Measurements from ENCODE around the gene TMC2. TPM values are rescaled to one million over a fixed set of nuclear protein-coding genes. Genes with fewer than 3 reads are reported as not detected.

The TMC2 gene
- polyA plus RNA-seq, 1 donor from 2014 or later, result not detected

DNA sequence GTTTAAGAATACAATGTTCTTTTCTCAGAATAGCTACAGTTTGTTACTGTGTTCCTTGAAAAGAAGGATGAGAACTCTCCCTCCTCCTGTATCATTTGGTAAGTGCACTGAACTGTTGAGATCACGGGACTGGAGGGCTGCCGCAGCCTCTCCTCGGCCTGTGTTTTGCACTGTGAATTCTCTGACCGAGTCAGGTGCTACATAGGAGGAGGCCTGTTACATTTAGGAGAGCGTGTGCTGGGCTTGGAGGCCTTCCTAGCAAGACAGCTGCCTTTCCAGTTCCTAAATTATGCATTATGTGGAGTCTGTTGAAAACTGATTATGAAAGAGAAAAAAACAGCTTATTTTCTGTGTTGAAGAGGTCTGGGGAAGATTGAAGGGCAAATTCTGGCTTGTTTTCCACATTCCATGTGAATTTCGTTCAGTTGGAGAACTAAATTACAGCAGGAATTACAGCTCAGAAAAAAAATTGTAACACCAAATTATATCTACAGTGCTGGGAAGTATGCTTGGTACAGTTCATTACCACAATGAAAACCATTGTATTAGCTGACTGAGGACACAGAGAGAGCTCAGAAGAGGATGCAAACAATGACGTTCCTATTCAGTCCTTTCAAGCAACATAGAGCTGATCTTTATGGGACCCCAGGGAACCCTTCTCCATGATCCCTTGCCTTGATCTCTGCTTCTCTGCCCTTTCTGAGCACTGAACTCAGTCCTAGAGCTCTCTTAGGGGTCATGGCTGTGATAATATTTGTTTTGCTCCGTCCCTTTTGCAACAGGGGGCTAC, 2.8 kb downstream of the TMC2 start:
- H3K4me3 Mint-ChIP-seq, result no peak overlapping the region
- no peak overlapping the region for H3K27ac Mint-ChIP-seq
- H3K36me3 Mint-ChIP-seq, result peaks cover 1% of the 10 kb centered on the region
- H3K9me3 Mint-ChIP-seq, result no peaks in the 10 kb centered on the region
- peaks cover 31% of the 10 kb centered on the region for H3K27me3 Mint-ChIP-seq
- H3K4me1 Mint-ChIP-seq, result no peaks in the 10 kb centered on the region

DNA sequence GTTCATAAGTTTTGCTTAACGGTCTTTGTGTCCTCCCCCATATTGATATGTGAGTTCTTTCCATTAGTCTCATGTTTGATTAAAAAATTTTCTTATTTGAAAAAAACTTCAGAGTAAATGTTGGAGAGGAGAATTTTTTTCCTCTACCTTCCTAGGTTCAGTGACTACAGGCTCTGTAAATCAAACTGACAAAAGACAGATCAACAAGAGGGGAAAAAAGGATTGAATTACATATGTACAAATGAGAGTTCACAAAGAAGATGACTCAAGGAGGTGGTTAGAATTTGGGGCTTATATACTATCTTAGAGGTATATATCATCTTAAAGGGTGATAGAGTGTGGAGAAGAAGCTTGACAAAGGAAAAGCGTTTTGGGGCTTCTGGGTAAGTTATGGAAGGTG, 5.6 kb downstream of the TMC2 start:
- Mint-ChIP-seq H3K36me3 (peaks cover 1% of the 10 kb centered on the region), H3K4me1 (peaks cover 0 to 1% (median 0%) of the 10 kb centered on the region in 3 donors), H3K4me3 (no peak overlapping the region), H3K9me3 (no peaks in the 10 kb centered on the region), H3K27me3 (peaks cover 33% of the 10 kb centered on the region), H3K27ac (no peak overlapping the region)

DNA sequence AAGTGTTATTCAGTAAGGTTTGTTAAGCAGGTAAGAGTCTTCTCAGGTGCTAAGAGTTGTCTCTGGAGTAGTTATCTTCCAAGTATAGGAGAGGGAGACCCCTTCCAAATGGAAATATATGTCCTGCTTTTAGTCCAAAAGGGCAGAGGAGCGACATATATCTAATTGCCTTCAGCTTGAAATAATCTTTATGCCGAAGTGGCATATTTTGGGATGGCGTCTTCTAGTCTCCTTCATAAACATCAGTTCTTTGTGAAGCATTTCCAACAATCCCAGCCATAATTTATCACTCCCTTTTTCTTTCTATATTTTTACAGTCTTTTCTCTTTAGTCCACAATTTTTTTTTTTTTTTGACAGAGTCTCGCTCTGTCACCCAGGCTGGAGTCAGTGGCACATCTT, 6.0 kb downstream of the TMC2 start:
- H3K36me3 Mint-ChIP-seq, result no peaks in the 10 kb centered on the region
- H3K4me3 Mint-ChIP-seq, result no peak overlapping the region
- peaks cover 32% of the 10 kb centered on the region for H3K27me3 Mint-ChIP-seq
- no peak overlapping the region for H3K27ac Mint-ChIP-seq
- no peaks in the 10 kb centered on the region for H3K9me3 Mint-ChIP-seq
- peaks cover 0 to 1% (median 0%) of the 10 kb centered on the region in 3 donors for H3K4me1 Mint-ChIP-seq

DNA sequence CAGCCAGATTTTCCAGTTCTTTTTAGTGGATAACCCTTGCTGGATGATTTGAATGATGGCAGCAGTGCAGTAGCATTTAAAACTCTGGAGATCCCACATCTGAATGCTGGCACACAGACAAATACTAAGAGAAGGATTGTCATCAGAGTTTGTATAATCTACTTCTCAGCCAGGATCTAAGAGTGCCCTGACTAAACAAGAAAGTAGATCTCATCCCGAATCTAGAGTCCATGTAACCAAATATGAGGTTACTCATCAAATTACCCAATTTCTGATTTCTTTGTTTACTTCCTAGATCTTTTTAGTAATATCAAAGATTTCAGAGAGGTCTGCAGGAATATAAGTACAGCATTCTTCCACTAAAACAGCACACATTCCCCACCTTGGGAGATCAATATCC, 7.8 kb downstream of the TMC2 start:
- Mint-ChIP-seq H3K4me3 (no peak overlapping the region), H3K27ac (peak overlapping the region in 1 of 3 donors; percentile 16), H3K36me3 (no peaks in the 10 kb centered on the region), H3K9me3 (no peaks in the 10 kb centered on the region), H3K4me1 (peaks cover 0 to 1% (median 0%) of the 10 kb centered on the region in 3 donors), H3K27me3 (peaks cover 18% of the 10 kb centered on the region)

DNA sequence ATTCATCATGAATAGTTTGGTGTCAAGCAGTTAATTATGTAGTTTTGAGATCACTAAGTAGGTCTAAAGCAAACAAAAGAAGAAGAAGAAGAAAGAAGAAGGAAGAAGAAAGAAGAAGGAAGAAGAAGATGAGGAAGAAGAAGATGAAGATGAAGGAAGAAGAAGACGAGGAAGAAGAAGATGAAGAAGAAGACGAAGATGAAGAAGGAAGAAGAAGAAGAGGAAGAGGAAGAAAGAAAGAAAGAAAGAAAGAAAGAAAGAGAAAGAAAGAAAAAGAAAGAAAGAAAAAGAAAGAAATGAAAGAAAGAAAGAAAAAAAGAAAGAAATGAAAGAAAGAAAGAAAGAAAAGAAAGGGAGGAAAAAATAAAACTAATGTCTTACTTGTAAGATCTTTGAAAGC, 9.2 kb downstream of the TMC2 start:
- no peak overlapping the region for H3K27ac Mint-ChIP-seq
- no peak overlapping the region for H3K4me3 Mint-ChIP-seq
- no peaks in the 10 kb centered on the region for H3K36me3 Mint-ChIP-seq
- peaks cover 16% of the 10 kb centered on the region for H3K27me3 Mint-ChIP-seq
- peaks cover 0 to 1% (median 0%) of the 10 kb centered on the region in 3 donors for H3K4me1 Mint-ChIP-seq
- H3K9me3 Mint-ChIP-seq, result no peaks in the 10 kb centered on the region

DNA sequence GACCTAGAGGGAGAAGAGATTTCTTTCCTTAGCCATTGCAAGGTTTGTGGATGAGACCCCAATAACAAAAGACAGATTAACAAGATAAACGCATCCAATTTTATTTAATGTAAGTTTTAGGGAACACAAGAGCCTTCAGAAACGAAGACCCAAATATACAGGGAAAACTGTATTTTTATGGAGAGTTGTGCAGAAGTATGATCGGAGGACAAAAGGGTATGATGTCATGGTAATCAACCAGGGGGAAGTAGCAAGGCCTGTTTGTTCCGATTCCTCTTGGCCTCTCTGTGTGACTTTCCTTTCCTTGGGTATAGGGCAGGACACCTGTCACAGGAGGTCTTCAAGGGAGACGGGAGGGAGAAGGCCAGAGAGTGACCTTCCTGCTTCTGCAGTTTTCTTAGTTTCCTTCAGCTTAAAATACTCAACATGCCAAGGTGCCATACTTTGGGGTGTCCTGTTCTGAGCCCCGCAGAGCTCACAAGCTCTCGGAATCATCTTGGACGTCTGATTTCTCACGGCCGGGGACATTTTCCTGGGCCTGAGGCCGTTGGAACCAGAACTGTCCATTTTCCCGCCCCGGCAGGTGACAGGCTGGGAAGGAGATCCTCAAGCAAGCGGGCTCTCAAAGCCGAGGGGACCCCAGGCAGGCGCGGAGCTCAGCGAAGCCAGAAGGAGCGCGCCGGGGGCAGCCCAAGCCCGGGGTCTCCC, 21.7 kb downstream of the TMC2 start:
- no peak overlapping the region for H3K27ac Mint-ChIP-seq
- peaks cover 0 to 2% (median 2%) of the 10 kb centered on the region in 3 donors for H3K4me1 Mint-ChIP-seq
- no peak overlapping the region for H3K4me3 Mint-ChIP-seq
- no peaks in the 10 kb centered on the region for H3K36me3 Mint-ChIP-seq
- no peaks in the 10 kb centered on the region for H3K9me3 Mint-ChIP-seq
- peaks cover 36% of the 10 kb centered on the region for H3K27me3 Mint-ChIP-seq

DNA sequence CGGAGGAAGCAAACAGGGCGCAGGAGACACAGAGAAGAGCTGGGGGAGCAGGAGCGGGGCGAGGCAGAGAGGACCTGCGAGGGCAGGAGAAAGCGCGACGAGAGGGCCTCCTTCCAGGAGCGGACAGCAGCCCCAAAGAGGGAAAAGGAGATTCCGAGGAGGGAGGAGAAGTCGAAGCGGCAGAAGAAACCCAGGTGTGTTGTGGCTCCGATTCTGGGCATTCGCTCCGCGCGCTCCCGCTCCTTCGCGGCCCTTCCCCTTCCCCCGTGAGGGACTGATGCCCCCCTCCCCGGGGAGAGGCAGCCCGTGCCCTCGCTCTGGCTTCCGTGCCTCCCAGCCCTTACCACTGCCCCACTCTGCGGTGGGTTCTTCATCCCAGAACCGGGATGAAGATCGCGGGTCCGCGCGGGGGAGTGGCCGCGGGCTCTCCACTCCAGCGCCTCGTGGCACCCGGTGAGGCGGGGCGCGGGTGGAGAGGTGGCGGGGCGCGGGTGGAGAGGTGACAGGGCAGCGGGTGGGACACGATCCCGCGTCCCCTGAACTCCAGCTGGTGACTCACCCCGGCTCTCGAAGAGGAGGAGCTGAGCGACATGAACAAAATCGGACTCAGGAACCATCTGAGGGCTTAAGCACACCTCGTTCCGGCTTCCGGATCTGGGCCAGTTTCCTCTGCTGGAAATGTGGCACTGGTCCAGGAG, 22.4 kb downstream of the TMC2 start:
- no peaks in the 10 kb centered on the region for H3K9me3 Mint-ChIP-seq
- H3K4me3 Mint-ChIP-seq, result no peak overlapping the region
- no peak overlapping the region for H3K27ac Mint-ChIP-seq
- peaks cover 0 to 2% (median 2%) of the 10 kb centered on the region in 3 donors for H3K4me1 Mint-ChIP-seq
- no peaks in the 10 kb centered on the region for H3K36me3 Mint-ChIP-seq
- peaks cover 38% of the 10 kb centered on the region for H3K27me3 Mint-ChIP-seq

DNA sequence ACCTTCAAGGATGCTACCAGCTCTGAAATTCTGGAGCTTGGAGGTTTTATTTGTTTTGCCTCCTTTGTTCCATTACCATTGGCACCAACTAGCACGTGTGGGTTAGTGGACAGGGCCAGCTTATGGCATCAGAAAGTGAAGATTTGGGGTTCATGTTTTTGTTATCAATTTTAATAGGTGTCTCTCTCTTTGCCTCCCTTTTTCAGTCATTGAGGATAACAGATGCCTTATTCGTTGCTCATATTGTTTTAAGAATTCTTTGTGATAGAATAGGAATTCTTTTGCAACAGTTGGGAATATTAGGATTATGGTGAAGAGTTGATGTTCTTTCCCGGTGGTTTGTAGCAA, 22.9 kb downstream of the TMC2 start:
- Mint-ChIP-seq H3K4me1 (peaks cover 0 to 2% (median 2%) of the 10 kb centered on the region in 3 donors), H3K36me3 (no peaks in the 10 kb centered on the region), H3K4me3 (no peak overlapping the region), H3K9me3 (no peaks in the 10 kb centered on the region), H3K27ac (no peak overlapping the region), H3K27me3 (peaks cover 38% of the 10 kb centered on the region)

DNA sequence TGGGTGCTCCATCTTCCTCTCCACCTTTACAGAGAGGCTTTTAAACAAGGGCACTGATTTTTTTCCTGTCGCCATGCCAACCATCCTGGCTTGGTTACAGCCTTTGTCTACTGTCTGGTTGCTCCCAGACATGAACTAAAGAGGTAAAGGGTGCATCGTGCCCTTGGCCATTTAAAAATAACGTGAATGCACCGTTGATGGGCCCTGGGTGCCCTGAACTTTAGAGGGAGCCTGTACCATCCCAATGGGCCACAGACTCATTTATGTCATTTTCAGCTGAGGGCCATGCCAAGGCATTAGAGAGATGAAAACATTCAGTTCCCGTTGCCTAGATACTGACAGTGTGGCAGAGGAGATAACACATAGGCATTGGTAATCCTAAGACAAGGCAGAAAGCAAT, 23.3 kb downstream of the TMC2 start:
- Mint-ChIP-seq H3K27me3 (peaks cover 40% of the 10 kb centered on the region), H3K4me3 (no peak overlapping the region), H3K9me3 (no peaks in the 10 kb centered on the region), H3K4me1 (peaks cover 0 to 2% (median 2%) of the 10 kb centered on the region in 3 donors), H3K27ac (no peak overlapping the region), H3K36me3 (peaks cover 2% of the 10 kb centered on the region)

DNA sequence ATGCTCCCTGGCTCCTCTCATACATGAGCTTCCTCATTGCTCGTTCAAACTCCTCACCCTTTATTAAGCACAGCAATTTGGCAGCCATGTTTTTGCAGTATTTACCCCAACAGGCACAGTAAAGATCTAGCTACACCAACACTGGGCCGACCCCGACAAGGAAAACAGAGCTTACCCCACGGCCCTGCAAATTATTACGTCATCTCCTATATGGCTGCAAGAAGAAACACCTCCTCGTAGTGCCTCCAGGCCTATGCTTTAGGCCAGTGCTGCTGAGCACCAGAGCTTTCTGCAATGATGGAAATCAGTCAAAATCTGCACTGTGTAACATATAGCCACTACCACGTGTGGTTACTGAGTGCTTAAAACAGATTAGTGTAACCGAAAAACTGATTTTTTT, 26.7 kb downstream of the TMC2 start:
- H3K9me3 Mint-ChIP-seq, result no peaks in the 10 kb centered on the region
- H3K4me1 Mint-ChIP-seq, result peaks cover 0 to 2% (median 2%) of the 10 kb centered on the region in 3 donors
- H3K27me3 Mint-ChIP-seq, result peaks cover 38% of the 10 kb centered on the region
- peaks cover 2% of the 10 kb centered on the region for H3K36me3 Mint-ChIP-seq
- H3K4me3 Mint-ChIP-seq, result no peak overlapping the region
- H3K27ac Mint-ChIP-seq, result no peak overlapping the region

DNA sequence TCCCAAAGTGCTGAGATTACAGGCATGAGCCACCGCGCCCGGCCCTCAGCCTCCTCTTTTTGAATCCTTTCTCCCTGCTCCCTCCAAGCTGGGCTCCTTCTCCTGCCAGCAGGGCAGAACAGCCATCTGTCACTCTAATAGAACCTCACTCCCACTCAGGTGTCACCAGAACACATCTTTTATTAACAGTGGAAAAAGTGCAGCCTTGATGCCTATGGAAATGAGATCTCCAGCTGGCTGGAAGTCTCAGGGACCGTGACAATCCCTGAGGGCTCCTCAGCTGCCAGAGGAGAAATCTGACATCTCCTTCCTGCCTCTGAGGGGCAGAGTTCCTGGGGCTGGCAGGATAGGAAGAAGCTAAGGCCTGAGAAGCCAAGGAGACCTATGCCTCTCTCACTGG, 28.0 kb downstream of the TMC2 start:
- H3K4me1 Mint-ChIP-seq, result peaks cover 0 to 2% (median 2%) of the 10 kb centered on the region in 3 donors
- no peak overlapping the region for H3K27ac Mint-ChIP-seq
- peaks cover 32% of the 10 kb centered on the region for H3K27me3 Mint-ChIP-seq
- peaks cover 2% of the 10 kb centered on the region for H3K36me3 Mint-ChIP-seq
- H3K4me3 Mint-ChIP-seq, result no peak overlapping the region
- no peaks in the 10 kb centered on the region for H3K9me3 Mint-ChIP-seq

DNA sequence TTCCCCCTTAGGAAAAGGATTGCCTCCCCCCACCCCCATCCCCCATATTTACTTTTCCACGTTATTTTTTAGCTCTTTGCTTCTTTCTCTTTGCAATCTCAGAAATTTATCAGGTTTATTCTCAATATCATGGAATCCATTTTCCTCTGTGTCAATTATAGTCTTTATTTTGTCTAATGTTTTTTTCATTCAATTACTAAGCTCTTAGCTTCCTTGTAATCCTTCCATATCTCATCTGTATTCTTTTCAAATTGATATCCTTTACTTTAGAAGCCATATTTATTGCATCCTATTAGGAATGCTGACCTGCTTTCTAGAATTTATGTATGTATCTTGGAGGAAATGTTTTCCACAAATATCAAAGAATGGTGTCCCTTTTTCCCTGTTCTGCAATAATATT, 39.3 kb downstream of the TMC2 start:
- no peaks in the 10 kb centered on the region for H3K4me1 Mint-ChIP-seq
- H3K27ac Mint-ChIP-seq, result no peak overlapping the region
- peaks cover 3% of the 10 kb centered on the region for H3K36me3 Mint-ChIP-seq
- peaks cover 25% of the 10 kb centered on the region for H3K27me3 Mint-ChIP-seq
- peaks cover 0 to 2% (median 0%) of the 10 kb centered on the region in 3 donors for H3K9me3 Mint-ChIP-seq
- H3K4me3 Mint-ChIP-seq, result no peak overlapping the region

DNA sequence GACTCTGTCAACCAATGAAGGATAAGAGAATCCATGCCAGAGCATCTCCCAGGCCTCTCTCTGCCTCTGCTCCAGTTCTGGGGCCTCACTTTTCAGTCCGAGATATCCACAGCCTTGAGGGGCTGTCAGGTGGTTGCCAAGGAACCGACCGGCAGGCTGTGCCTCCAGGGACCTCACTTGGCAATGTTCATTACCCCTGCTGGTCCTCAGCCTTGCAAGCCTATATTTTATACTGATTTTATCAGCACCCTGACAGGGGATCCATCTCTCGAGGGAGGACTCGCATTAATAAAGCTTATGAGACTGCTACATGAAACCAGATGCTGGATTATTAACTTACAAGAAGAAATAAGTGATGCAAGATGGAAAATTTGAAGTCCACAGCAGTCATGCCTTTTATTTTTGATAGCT, 39.9 kb downstream of the TMC2 start:
- H3K4me3 Mint-ChIP-seq, result no peak overlapping the region
- no peaks in the 10 kb centered on the region for H3K4me1 Mint-ChIP-seq
- peaks cover 28% of the 10 kb centered on the region for H3K27me3 Mint-ChIP-seq
- H3K9me3 Mint-ChIP-seq, result peaks cover 0 to 2% (median 0%) of the 10 kb centered on the region in 3 donors
- no peak overlapping the region for H3K27ac Mint-ChIP-seq
- peaks cover 3% of the 10 kb centered on the region for H3K36me3 Mint-ChIP-seq

DNA sequence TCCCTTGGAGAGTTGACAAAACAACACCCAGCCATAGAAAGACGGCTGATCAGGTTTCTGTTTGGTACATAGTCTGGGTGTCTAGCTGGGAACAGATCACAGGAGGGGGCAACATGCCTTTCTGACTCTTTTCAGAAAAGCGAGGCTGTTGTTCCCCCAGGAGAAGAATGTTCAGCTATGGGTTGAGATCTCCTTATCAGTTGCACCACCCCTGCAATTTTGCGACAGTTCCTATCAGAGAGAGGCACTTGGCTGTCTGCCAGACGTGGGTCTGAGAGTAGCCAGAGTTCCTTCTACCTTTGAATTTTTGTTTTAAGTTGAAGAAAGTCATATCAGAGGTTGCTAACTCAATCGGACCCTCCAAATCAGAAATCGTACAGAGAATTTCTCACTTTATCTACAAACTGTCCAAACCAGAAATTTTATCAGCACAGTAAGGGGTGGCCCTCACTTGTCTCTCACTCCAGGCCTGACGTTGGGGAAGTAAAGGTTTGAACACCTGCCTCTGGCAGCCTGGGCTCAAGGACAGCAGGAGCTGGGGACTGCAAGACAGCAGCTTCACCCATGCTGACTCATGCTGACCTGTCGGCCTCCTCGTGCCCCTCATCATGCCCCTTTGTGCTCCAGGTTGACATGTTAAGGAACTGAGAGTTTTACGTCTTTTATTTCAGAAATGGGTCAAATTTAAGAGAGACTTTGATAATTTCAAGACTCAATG, 42.3 kb downstream of the TMC2 start:
- H3K9me3 Mint-ChIP-seq, result peaks cover 0 to 2% (median 0%) of the 10 kb centered on the region in 3 donors
- peaks cover 5% of the 10 kb centered on the region for H3K36me3 Mint-ChIP-seq
- no peaks in the 10 kb centered on the region for H3K4me1 Mint-ChIP-seq
- H3K4me3 Mint-ChIP-seq, result no peak overlapping the region
- H3K27ac Mint-ChIP-seq, result no peak overlapping the region
- peaks cover 33% of the 10 kb centered on the region for H3K27me3 Mint-ChIP-seq

DNA sequence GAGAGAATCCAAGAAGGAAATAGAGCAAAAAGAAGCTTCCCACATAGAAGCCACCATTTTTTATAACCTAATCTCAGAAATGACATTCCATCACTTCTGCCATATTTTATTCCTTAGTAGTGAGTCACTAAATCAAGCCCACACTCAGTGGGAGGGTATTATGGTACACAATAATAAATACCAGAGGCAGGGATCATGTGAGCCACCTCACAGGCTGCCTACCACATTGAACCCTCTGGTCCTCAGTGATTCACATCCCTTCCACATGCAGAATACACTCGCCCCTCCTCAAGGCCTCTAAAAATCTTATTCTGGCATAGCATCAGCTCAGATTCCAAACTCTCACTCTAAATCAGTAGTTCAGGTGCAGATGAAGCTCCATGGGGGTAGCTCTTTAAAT, 49.4 kb downstream of the TMC2 start:
- peaks cover 9% of the 10 kb centered on the region for H3K27me3 Mint-ChIP-seq
- peaks cover 3% of the 10 kb centered on the region for H3K36me3 Mint-ChIP-seq
- no peaks in the 10 kb centered on the region for H3K9me3 Mint-ChIP-seq

More for the DNA sequence above, 49.4 kb downstream of the TMC2 start:
- H3K27ac Mint-ChIP-seq, result no peak overlapping the region
- no peaks in the 10 kb centered on the region for H3K4me1 Mint-ChIP-seq
- H3K4me3 Mint-ChIP-seq, result no peak overlapping the region

Measured in IgD-negative memory B cell (primary cell).